ENCODE measurements around the gene DPYSL3.

DPYSL3 gene

DNA sequence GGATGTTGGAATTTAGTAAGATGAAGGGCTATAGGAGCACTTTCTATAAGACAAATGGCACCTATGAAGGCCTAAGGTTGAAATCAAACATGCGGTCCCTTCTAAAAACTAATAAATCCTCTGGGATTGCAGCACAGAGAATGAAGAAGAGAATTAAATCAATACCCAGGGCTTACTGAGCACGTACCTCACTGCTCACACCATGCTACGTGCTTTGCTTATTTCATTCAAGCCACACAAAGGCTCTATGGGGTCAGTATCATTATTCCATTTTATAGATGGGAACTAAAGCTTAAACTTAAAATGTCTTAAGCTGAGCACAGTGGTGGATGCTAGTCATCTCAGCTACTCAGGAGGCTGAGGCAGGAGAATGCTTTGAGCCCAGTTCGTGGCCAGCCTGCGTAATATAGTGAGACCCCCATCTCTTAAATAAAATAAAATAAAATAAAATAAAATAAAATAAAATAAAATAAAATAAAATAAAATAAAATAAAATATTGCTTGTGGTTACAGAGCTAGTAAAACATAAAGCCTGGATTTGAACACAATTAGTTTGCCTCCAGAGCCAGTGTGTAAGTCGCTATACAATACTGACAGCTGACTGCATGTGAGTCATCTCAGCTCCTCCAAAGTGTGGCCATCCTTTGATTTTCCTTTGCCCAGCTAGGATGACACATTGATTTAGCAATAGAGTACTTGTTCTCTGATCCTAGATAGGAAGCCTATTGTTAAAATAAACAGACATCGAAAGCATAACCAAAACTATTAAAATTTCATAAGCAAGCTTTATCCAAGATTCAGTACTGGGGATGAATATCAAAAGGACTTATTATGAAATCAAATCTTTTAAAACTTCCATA lies 20.9 kb upstream of the DPYSL3 start:
- H3K9me3 Mint-ChIP-seq (ENCODE audit: low read depth) = no peaks in the 10 kb centered on the region
- H3K4me1 Mint-ChIP-seq (ENCODE audit: low read depth) = no peaks in the 10 kb centered on the region
- peaks cover 1% of the 10 kb centered on the region for H3K27me3 Mint-ChIP-seq
- no peak overlapping the region for H3K4me3 Mint-ChIP-seq
- H3K27ac Mint-ChIP-seq = no peak overlapping the region
- no peaks in the 10 kb centered on the region for H3K36me3 Mint-ChIP-seq

DNA sequence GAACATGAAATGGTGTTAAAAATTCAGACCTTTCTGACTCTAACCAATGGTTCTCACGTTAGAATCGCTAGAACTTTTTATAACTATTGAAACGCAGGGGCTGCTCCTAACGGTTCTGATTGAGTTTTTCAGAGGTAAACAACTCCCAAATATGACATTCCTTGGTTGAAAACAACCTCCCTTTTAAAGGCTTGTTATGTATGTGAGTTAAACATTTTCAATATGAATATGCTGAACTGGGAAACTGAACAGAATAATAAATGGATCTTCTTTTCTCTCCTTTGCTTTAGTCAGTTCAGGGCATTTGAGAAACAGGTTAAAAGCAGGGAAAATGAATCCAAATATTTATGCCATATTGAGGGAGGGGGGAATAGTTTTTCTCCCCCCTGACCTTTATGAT lies 13.2 kb upstream of the DPYSL3 start:
- Mint-ChIP-seq H3K36me3 (no peaks in the 10 kb centered on the region), H3K27ac (no peak overlapping the region), H3K9me3 (ENCODE audit: low read depth) (no peaks in the 10 kb centered on the region), H3K27me3 (peaks cover 2% of the 10 kb centered on the region), H3K4me3 (no peak overlapping the region), H3K4me1 (ENCODE audit: low read depth) (no peaks in the 10 kb centered on the region)

DNA sequence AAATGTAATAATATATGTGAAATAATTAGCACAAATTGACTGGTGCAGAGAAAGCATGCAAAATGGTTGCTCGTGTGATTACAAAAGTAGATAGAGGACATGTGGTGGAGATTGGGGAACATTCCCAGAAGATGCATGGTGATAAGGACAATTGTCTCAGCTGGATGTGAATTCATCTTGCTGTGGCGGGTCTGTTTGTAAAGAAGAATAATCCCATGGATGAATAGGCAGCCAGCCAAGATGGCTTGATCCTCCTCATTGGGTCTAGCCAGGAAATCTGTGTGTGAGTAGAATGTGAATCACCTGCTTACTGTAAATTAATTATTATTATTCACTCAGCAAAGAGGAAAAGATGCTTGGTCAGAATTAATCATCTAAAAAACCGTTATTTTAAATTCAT lies 12.6 kb upstream of the DPYSL3 start:
- H3K4me1 Mint-ChIP-seq (ENCODE audit: low read depth) = no peaks in the 10 kb centered on the region
- no peak overlapping the region for H3K27ac Mint-ChIP-seq
- H3K36me3 Mint-ChIP-seq = no peaks in the 10 kb centered on the region
- no peak overlapping the region for H3K4me3 Mint-ChIP-seq
- H3K27me3 Mint-ChIP-seq = peaks cover 2% of the 10 kb centered on the region
- no peaks in the 10 kb centered on the region for H3K9me3 Mint-ChIP-seq (ENCODE audit: low read depth)

DNA sequence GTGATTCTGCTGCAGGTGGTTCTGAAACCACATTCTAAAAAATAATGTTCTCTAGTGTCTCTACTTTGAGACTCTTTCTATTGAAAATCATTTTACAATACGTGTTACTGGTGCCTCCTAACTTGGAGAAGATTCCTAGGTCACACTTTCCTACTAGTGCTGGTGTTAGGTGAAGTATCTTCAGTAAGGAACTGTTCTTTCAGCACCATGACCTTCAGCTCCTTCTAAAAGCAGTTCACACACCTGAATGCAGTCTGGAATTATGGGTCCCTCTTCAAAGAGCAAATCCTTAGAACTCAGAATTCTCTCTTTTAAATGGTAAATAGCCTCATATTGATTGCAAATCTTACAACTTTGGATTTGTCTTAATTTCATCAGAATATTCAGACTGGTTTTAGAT lies 10.6 kb upstream of the DPYSL3 start:
- Mint-ChIP-seq H3K27ac (no peak overlapping the region), H3K4me3 (no peak overlapping the region), H3K9me3 (ENCODE audit: low read depth) (no peaks in the 10 kb centered on the region), H3K4me1 (ENCODE audit: low read depth) (no peaks in the 10 kb centered on the region), H3K27me3 (peaks cover 2% of the 10 kb centered on the region), H3K36me3 (no peaks in the 10 kb centered on the region)

DNA sequence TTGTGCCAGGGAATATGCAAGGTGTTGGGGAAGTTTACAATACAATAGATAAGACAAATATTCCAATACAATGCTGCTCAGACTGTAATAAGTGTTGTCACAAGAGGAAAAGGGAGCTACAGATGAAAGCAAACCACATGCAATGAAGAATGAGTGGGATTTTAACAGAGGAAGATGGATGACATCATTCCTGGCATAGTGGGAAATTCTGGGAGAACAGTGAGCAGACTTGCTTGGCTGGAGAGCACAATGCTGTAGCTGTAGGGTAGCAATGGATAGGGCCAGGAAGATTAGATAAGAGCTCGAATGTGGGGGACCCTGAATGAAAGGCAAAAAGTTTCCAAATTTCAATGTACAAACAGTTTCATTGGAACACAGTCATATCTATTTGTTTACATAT lies 9.5 kb upstream of the DPYSL3 start:
- Mint-ChIP-seq H3K4me3 (no peak overlapping the region), H3K27me3 (peaks cover 2% of the 10 kb centered on the region), H3K36me3 (no peaks in the 10 kb centered on the region), H3K27ac (no peak overlapping the region), H3K9me3 (ENCODE audit: low read depth) (no peaks in the 10 kb centered on the region), H3K4me1 (ENCODE audit: low read depth) (no peaks in the 10 kb centered on the region)

DNA sequence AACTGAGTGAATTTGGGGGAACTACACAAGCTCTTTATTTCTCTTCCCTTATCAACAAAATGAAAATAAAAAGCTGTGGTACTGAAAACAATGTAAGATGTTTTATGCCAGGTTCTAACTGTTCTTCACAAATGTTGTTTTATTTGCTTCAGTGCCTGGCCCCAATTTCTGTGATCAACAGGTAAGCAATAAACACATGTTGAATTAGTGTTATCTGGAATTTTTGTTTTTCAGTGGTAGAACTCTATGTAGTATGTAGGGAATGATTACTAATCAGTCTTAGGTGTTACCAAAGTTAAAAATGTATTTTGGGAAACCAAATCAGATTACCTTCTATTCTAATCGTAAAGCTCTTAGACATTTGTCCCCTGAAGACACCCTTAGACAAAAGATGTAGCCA lies 7.5 kb upstream of the DPYSL3 start:
- Mint-ChIP-seq H3K36me3 (no peaks in the 10 kb centered on the region), H3K27me3 (peaks cover 3% of the 10 kb centered on the region), H3K4me3 (no peak overlapping the region), H3K27ac (no peak overlapping the region), H3K4me1 (ENCODE audit: low read depth) (no peaks in the 10 kb centered on the region), H3K9me3 (ENCODE audit: low read depth) (no peaks in the 10 kb centered on the region)

GRCh38 chr5:147515269-147515668 lies 5.4 kb upstream of the DPYSL3 start:
- Mint-ChIP-seq H3K27ac (no peak overlapping the region), H3K27me3 (peaks cover 11% of the 10 kb centered on the region), H3K4me1 (ENCODE audit: low read depth) (peaks cover 2% of the 10 kb centered on the region), H3K4me3 (no peak overlapping the region), H3K36me3 (no peaks in the 10 kb centered on the region), H3K9me3 (ENCODE audit: low read depth) (no peaks in the 10 kb centered on the region)

- Mint-ChIP-seq H3K4me1 (ENCODE audit: low read depth) (peaks cover 3% of the 10 kb centered on the region), H3K9me3 (ENCODE audit: low read depth) (no peaks in the 10 kb centered on the region), H3K4me3 (no peak overlapping the region), H3K36me3 (no peaks in the 10 kb centered on the region), H3K27me3 (peaks cover 23% of the 10 kb centered on the region), H3K27ac (no peak overlapping the region)
These were observed 3.0 kb upstream of the DPYSL3 start for GRCh38 chr5:147512659-147513379.

GRCh38 chr5:147510885-147511284 lies 1.0 kb upstream of the DPYSL3 start:
- Mint-ChIP-seq H3K27ac (no peak overlapping the region), H3K9me3 (ENCODE audit: low read depth) (no peaks in the 10 kb centered on the region), H3K36me3 (no peaks in the 10 kb centered on the region), H3K27me3 (peaks cover 25% of the 10 kb centered on the region), H3K4me1 (ENCODE audit: low read depth) (peaks cover 3% of the 10 kb centered on the region), H3K4me3 (no peak overlapping the region)

DNA sequence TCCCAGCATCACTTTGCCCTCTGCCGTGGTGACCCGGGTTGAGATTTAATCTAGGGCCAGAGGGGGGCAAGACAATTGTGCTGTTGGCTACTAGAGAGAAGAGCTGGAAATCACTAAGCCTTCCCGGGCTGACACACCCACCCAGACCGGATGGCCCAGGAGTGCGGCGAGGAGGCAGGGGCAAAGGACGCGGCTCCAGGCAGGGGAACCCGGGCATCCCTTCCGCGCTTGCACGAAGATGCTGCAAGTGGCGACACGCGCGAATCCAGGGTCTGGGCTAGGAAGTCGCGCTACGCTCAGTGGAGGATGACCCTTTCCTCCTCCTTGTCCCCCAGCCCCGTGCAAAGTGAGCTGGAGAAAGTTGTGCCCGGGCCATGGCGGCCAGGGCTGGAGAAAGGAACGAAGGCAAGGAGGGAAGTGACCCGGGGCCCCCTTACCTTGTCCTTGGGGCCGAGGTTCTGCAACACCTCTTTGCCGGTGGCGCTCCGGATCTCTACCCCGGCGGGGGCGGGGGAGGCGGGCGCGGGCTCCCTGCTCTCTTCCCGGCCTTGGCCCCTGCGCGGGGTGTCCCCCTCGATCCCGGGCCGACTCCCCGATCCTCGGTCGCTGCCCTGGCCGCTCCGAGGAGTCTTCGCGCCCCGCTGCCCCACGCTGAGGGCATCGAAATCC lies 693 bp downstream of the DPYSL3 start:
- Mint-ChIP-seq H3K27ac (no peak overlapping the region), H3K4me3 (no peak overlapping the region), H3K4me1 (ENCODE audit: low read depth) (peaks cover 3% of the 10 kb centered on the region), H3K9me3 (ENCODE audit: low read depth) (no peaks in the 10 kb centered on the region), H3K27me3 (peaks cover 25% of the 10 kb centered on the region), H3K36me3 (no peaks in the 10 kb centered on the region)

DNA sequence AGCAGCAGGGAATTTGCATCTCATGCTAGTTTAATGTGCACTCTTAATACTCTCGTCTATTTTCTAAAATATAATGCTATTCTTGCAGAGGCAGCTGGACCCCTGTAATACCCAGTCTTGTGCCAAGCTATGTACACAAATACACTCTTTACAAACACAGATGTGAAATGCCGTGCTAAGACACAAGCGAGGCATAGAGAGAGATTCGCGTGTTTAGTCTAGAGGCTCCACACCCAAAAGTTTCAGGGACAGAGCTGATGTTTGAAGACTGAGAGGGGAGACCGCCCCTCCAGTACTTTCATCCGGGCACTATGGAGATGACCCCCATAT lies 1.2 kb downstream of the DPYSL3 start:
- Mint-ChIP-seq H3K27ac (no peak overlapping the region), H3K9me3 (ENCODE audit: low read depth) (no peaks in the 10 kb centered on the region), H3K36me3 (no peaks in the 10 kb centered on the region), H3K4me1 (ENCODE audit: low read depth) (peaks cover 3% of the 10 kb centered on the region), H3K4me3 (no peak overlapping the region), H3K27me3 (peaks cover 25% of the 10 kb centered on the region)

GRCh38 chr5:147507480-147508126 lies 2.3 kb downstream of the DPYSL3 start:
- Mint-ChIP-seq H3K9me3 (ENCODE audit: low read depth) (no peaks in the 10 kb centered on the region), H3K4me1 (ENCODE audit: low read depth) (peaks cover 3% of the 10 kb centered on the region), H3K36me3 (no peaks in the 10 kb centered on the region), H3K4me3 (no peak overlapping the region), H3K27me3 (peaks cover 23% of the 10 kb centered on the region), H3K27ac (no peak overlapping the region)

DNA sequence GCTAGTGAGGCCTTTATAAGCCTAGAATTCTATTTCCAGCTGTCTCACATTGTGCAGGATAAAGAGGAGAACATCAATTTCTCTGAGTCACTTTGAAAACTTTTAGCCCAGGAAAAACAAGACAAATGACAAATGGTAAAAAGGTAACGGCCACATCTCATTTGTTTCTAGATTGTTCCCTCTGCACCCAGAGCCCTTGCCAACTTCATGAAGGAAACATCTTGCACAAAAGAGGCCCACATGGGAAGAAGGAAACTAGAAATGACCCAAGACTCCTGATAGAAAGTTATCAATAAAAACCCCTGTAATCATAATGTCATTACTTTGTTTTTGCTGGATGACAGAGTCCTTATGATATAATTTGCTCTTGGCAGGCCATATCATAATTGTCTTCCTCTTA lies 5.3 kb downstream of the DPYSL3 start:
- Mint-ChIP-seq H3K36me3 (no peaks in the 10 kb centered on the region), H3K4me3 (no peak overlapping the region), H3K27ac (no peak overlapping the region), H3K9me3 (ENCODE audit: low read depth) (no peaks in the 10 kb centered on the region), H3K4me1 (ENCODE audit: low read depth) (no peaks in the 10 kb centered on the region), H3K27me3 (peaks cover 9% of the 10 kb centered on the region)

- Mint-ChIP-seq H3K27ac (no peak overlapping the region), H3K4me1 (ENCODE audit: low read depth) (no peaks in the 10 kb centered on the region), H3K9me3 (ENCODE audit: low read depth) (no peaks in the 10 kb centered on the region), H3K27me3 (peaks cover 9% of the 10 kb centered on the region), H3K4me3 (no peak overlapping the region), H3K36me3 (no peaks in the 10 kb centered on the region)
These were observed 5.9 kb downstream of the DPYSL3 start for GRCh38 chr5:147504011-147504410.

DNA sequence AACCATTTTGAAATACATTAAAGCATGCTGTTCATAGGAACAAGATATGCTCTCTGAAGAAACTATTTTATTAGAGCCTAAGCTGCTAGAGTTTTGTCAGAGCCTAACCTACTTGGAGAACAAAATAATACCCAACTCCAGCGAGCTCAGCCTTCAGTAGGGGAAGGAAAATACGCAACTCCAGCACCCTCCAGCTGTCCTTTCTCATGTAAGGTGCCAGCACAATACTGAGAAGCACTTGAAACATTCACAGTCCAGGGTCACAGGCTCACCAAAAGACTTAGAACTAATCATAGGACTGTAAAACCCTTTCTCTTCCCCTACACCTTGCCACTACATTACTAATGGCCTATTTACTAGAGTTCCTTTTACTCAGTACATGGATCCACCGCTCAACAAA lies 18.9 kb downstream of the DPYSL3 start:
- H3K27me3 Mint-ChIP-seq = peaks cover 9% of the 10 kb centered on the region

More for the DNA sequence above, 18.9 kb downstream of the DPYSL3 start:
- no peaks in the 10 kb centered on the region for H3K36me3 Mint-ChIP-seq
- H3K27ac Mint-ChIP-seq = no peak overlapping the region
- no peak overlapping the region for H3K4me3 Mint-ChIP-seq
- H3K4me1 Mint-ChIP-seq (ENCODE audit: low read depth) = no peaks in the 10 kb centered on the region
- no peaks in the 10 kb centered on the region for H3K9me3 Mint-ChIP-seq (ENCODE audit: low read depth)
